Lower leg skin (tissue), 4 donors: ENCODE results near the gene FGFR2. TPM values are rescaled to one million over a fixed set of nuclear protein-coding genes. Genes with fewer than 3 reads are reported as not detected.

Source experiments
- DNase-seq, 2 donors: peaks; one replicate each; pipeline ENCODE4 v3.0.0-alpha.2; 2019; ENCODE audit warnings: low spot score in 2 of 2
- H3K4me3 ChIP-seq: fragments of 200-600 bp; sonication (generic); 2 replicates; pipeline ENCODE4 v1.5.1; 2017; ENCODE audit warnings: mild to moderate bottlenecking, low read depth; ENCODE audit not compliant: poor library complexity, severe bottlenecking
- CTCF ChIP-seq, 3 donors: fragments of 450-650 bp; IDR thresholded peaks; one replicate each; pipeline ENCODE4 v1.5.1; 2016; ENCODE audit warnings: antibody characterized with exemption in 3 of 3, mild to moderate bottlenecking in 3 of 3, moderate library complexity in 2 of 3
- POLR2A ChIP-seq, 2 donors: fragments of 450-650 bp; IDR thresholded peaks; one replicate each; pipeline ENCODE4 v1.6.1; 2016 to 2017; ENCODE audit warnings: antibody characterized with exemption in 2 of 2, mild to moderate bottlenecking in 1 of 2, moderate library complexity in 1 of 2
- WGBS, 2 donors: methylation state at CpG; one replicate each; pipeline ENCODE4 v1.1.5; 2018; 5-methylcytosine and 5-hydroxymethylcytosine counted together
- intact Hi-C: fragments of 100-400 bp; cut with DNase I; formaldehyde crosslinking; loops from one replicate; pipeline ENCODE4 v1.15.0; 2023; ENCODE audit warnings: low total_unique reads
- total RNA-seq, 4 donors: library from RNA; depleted of rRNA; stranded (reverse); fragments of >200 nt; gene quantifications; one replicate each; pipeline ENCODE4 v1.1.0, GENCODE V29; 2016

FGFR2 gene
- total RNA-seq, 4 donors from 2014 or later, result 123 to 179 (median 148) TPM

- 58 to 65% methylated on average over 8 of the region's 8 CpGs for WGBS, 2 donors
- DNase-seq, result no peak
- TF ChIP-seq CTCF (IDR thresholded peaks at IDR 0.05), result no peak
- no peak for TF ChIP-seq POLR2A (IDR thresholded peaks at IDR 0.05)
- no peak overlapping the region for H3K4me3 ChIP-seq
- intact Hi-C loops, result no loop called here
Measured at GRCh38 chr10:121493521-121493920, 104.7 kb downstream of the FGFR2 start.

GRCh38 chr10:121490871-121491519 lies 107.2 kb downstream of the FGFR2 start:
- H3K4me3 ChIP-seq, result no peak overlapping the region
- intact Hi-C loops, result no loop called here
- TF ChIP-seq CTCF (IDR thresholded peaks at IDR 0.05), result no peak
- no peak for TF ChIP-seq POLR2A (IDR thresholded peaks at IDR 0.05)
- 35 to 39% methylated on average over 16 to 17 of the region's 17 CpGs for WGBS, 2 donors
- no peak for DNase-seq

GRCh38 chr10:121485436-121486139 lies 112.7 kb downstream of the FGFR2 start:
- intact Hi-C loops, result no loop called here
- 65 to 69% methylated on average over 12 of the region's 12 CpGs for WGBS, 2 donors
- TF ChIP-seq CTCF (IDR thresholded peaks at IDR 0.05), result no peak
- no peak for TF ChIP-seq POLR2A (IDR thresholded peaks at IDR 0.05)
- no peak overlapping the region for H3K4me3 ChIP-seq
- DNase-seq, result no peak

- 87 to 91% methylated on average over 13 of the region's 13 CpGs for WGBS, 2 donors
- DNase-seq, result no peak
Measured at GRCh38 chr10:121484816-121485215, 113.4 kb downstream of the FGFR2 start.

GRCh38 chr10:121484401-121484800 lies 113.8 kb downstream of the FGFR2 start:
- WGBS, 2 donors, result 83 to 87% methylated on average over 8 of the region's 8 CpGs
- intact Hi-C loops, result no loop called here
- TF ChIP-seq POLR2A (IDR thresholded peaks at IDR 0.05), result no peak
- no peak for TF ChIP-seq CTCF (IDR thresholded peaks at IDR 0.05)
- H3K4me3 ChIP-seq, result no peak overlapping the region
- no peak for DNase-seq

More at GRCh38 chr10:121484816-121485215, 113.4 kb downstream of the FGFR2 start:
- no peak overlapping the region for H3K4me3 ChIP-seq
- intact Hi-C loops, result no loop called here
- TF ChIP-seq POLR2A (IDR thresholded peaks at IDR 0.05) (no peak), CTCF (IDR thresholded peaks at IDR 0.05) (no peak)
